Stimulated activated effector memory CD8-positive, alpha-beta T cell treated with anti-CD3 and anti-CD28 coated beads, Interleukin-12 subunit alpha, Interleukin-12 subunit beta, amount 100 ng/mL, for 72 hours (primary cell): ENCODE results near the gene FAM156B.
"Not testable (repeated sequence)": the region's sequence is repeated elsewhere in the genome, so short reads cannot be mapped to it uniquely, and the experiment has no call there.

Source experiments
- ATAC-seq: fragments of 150-1000 bp; cut with Tn5 transposase; 2 replicates; pipeline ENCODE4 v1.10.0; 2021
- DNase-seq, 2 donors: peaks; one replicate each; pipeline ENCODE4 v3.0.0; 2021 to 2022; ENCODE audit warnings: low spot score in 2 of 2
- H3K27ac Mint-ChIP-seq: one replicate; pipeline ENCODE4 v1.8.0; 2022; ENCODE audit warnings: mild to moderate bottlenecking, mixed read lengths
- H3K36me3 Mint-ChIP-seq: one replicate; pipeline ENCODE4 v1.8.0; 2022; ENCODE audit warnings: mild to moderate bottlenecking, mixed read lengths
- H3K4me1 Mint-ChIP-seq: one replicate; pipeline ENCODE4 v1.8.0; 2022; ENCODE audit warnings: mixed read lengths
- H3K4me3 Mint-ChIP-seq: one replicate; pipeline ENCODE4 v1.8.0; 2022; ENCODE audit warnings: mild to moderate bottlenecking, mixed read lengths
- H3K9me3 Mint-ChIP-seq: one replicate; pipeline ENCODE4 v1.8.0; 2022; ENCODE audit warnings: mixed read lengths

The FAM156B gene

GRCh38 chrX:52947501-52947900, 50.4 kb downstream of the FAM156B start:
- DNase-seq, H3K27ac Mint-ChIP-seq, H3K4me1 Mint-ChIP-seq, H3K36me3 Mint-ChIP-seq, H3K4me3 Mint-ChIP-seq, H3K9me3 Mint-ChIP-seq, ATAC-seq: not testable (repeated sequence)

DNA sequence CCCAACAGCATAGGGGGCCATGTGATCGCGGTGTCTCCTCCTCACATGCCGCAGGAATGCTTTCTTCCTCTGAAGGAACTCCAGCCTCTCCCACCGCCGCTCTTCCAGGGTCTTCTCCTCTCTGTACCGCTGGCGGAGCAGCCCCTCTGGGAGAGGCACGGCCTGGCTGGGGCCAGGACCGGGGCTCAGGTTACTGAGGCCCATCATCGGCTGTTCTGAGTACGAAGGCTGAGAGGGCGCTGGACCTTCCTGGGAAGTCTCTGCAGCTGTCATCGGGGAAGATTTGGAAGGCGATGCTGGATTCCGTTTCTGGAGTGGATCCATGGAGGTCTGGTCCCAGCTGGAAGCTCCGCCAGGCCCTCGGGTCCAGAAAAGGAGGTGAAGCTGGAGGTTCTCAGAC, 51.1 kb downstream of the FAM156B start:
- not testable (repeated sequence) for H3K27ac Mint-ChIP-seq, ATAC-seq, H3K9me3 Mint-ChIP-seq, DNase-seq, H3K4me1 Mint-ChIP-seq, H3K36me3 Mint-ChIP-seq, H3K4me3 Mint-ChIP-seq

DNA sequence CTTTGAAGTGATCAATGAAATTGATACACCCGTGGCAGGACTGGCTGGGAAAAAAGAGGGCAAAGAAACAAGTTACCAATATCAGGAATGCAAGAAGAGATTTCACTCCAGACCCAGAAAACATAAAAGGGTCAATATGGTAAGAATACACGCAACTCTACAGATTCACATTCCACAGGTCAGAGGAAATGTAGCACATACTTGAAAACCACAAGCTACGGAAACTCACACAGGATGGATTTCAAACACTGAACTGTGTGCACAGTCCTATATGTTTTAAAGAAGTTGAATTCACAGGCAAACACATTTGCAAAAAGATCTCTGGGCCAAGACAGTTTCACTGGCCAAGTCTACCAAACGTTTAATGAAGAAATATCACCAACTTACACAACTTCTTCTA, 52.2 kb downstream of the FAM156B start:
- H3K4me3 Mint-ChIP-seq, H3K4me1 Mint-ChIP-seq, H3K27ac Mint-ChIP-seq, DNase-seq, ATAC-seq, H3K9me3 Mint-ChIP-seq, H3K36me3 Mint-ChIP-seq: not testable (repeated sequence)

DNA sequence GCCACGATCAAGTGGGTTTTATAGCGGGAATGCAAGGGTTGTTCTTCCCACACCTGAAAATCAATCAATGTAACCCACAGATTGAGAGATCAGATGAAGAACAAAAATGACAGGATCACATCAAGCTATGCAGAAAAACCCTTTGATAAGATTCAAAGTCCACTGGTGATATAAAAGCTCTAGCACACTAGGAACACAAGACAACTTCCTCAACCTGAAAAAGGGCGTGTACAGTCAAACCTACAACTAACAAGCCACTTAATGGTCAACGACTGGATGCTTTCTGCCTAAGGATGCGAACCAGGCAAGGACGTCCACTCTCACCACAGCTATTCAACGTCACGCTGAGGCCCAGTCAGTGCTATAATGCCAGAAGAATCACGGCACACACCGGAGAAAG, 52.8 kb downstream of the FAM156B start:
- H3K9me3 Mint-ChIP-seq, H3K27ac Mint-ChIP-seq, DNase-seq, H3K4me1 Mint-ChIP-seq, H3K36me3 Mint-ChIP-seq, H3K4me3 Mint-ChIP-seq, ATAC-seq: not testable (repeated sequence)
